ENCODE measurements around the gene SLC35F1.

GRCh38 chr6:118042855-118043254, 135.8 kb downstream of the SLC35F1 start:
- no peak for TF ChIP-seq YY1 (IDR thresholded peaks at IDR 0.05; ENCODE audit: insufficient read depth, insufficient read length)
- no peak for TF ChIP-seq ZNF274 (IDR thresholded peaks at IDR 0.05; ENCODE audit: low read depth, low read length)
- no peak for TF ChIP-seq SUZ12 (IDR thresholded peaks at IDR 0.05; ENCODE audit: extremely low read depth, insufficient read depth, insufficient read length)
